ENCODE results near the gene ANKLE1. TPM values are rescaled to one million over a fixed set of nuclear protein-coding genes. Genes with fewer than 3 reads are reported as not detected.

Gene ANKLE1
- polyA plus RNA-seq, 1 of the 3 experiments (the other 2 are of a cell fraction): 2.6 TPM

- Histone ChIP-seq H3K79me2 (ENCODE audit: insufficient read depth) (peaks cover 57% of the 10 kb centered on the region), H3K9me2 (no peaks in the 10 kb centered on the region), H4K20me1 (ENCODE audit: insufficient read depth) (peaks cover 14% of the 10 kb centered on the region), H3K36me3 (replicated peaks in 1 of 2; ENCODE audit: control insufficient read depth in 1 of 2, insufficient read depth in 2 of 2, low read length in 1 of 2) (peaks cover 0 to 2% of the 10 kb centered on the region in 2 experiments), H3K4me1 (ENCODE audit: control insufficient read depth in 1 of 2, insufficient read depth in 2 of 2, low read depth in 1 of 2, low read length in 1 of 2) (peaks cover 18 to 30% of the 10 kb centered on the region in 2 experiments), H3K9me3 (no peaks in the 10 kb centered on the region), H3K9ac (no peak overlapping the region), H3K27me3 (ENCODE audit: insufficient read depth) (no peaks in the 10 kb centered on the region), H2AFZ (ENCODE audit: low read depth) (no peak overlapping the region), H3F3A (replicated peaks; ENCODE audit: insufficient read depth) (peaks cover 18% of the 10 kb centered on the region), H3K4me2 (no peak overlapping the region), H3K27ac (ENCODE audit: low read depth in 2 of 2, low read length in 1 of 2) (no peak overlapping the region; a peak in 1 of 4 replicates), H3K4me3 (ENCODE audit: low read depth in 2 of 2, low read length in 1 of 2) (no peak overlapping the region)
- WGBS (ENCODE audit: low lambda C conversion rate): 94% methylated on average over 8 of the region's 8 CpGs
- CTCF ChIA-PET: interaction anchor here (0.7 to 1.3 kb wide), 2 partner anchors 78 to 158 kb away, joined by 3 to 4 read pairs; no protein-coding TSS in a partner anchor
- TF ChIP-seq NFIC (IDR thresholded peaks at IDR 0.05; ENCODE audit: borderline replicate concordance) (no peak), POLR2AphosphoS5 (IDR thresholded peaks at IDR 0.05; ENCODE audit: low read depth, low read length) (no peak), JUND (IDR thresholded peaks at IDR 0.05) (no peak), PBX3 (IDR thresholded peaks at IDR 0.05) (no peak), RCOR1 (IDR thresholded peaks at IDR 0.05; ENCODE audit: low read length) (no peak), RFX5 (IDR thresholded peaks at IDR 0.05; ENCODE audit: low read length) (no peak), USF2 (IDR thresholded peaks at IDR 0.05; ENCODE audit: borderline replicate concordance, low read depth, low read length) (no peak), ELF1 (IDR thresholded peaks at IDR 0.05) (no peak), FOSL2 (IDR thresholded peaks at IDR 0.05; ENCODE audit: borderline replicate concordance, low read depth) (no peak), ZBTB33 (IDR thresholded peaks at IDR 0.05; ENCODE audit: borderline replicate concordance, low read depth) (no peak), EP300 (IDR thresholded peaks at IDR 0.05; ENCODE audit: borderline replicate concordance in 1 of 2, low read depth in 1 of 2, low read length in 1 of 2) (no peak), CTCF (IDR thresholded peaks at IDR 0.05) (no peak), TEAD4 (IDR thresholded peaks at IDR 0.05; ENCODE audit: borderline replicate concordance, insufficient read depth) (no peak), SMC3 (IDR thresholded peaks at IDR 0.05; ENCODE audit: low read depth, low read length) (no peak), GATA2 (CRISPR knock-in tag; IDR thresholded peaks at IDR 0.05) (no peak), SIN3A (IDR thresholded peaks at IDR 0.05; ENCODE audit: borderline replicate concordance, low read depth, low read length) (no peak)
- POLR2A ChIA-PET: interaction anchor here (0.6 kb wide), 1 partner anchor 17 kb away, joined by 3 read pairs; no protein-coding TSS in a partner anchor
- DNase-seq: no peak
These were observed 26.2 kb downstream of the ANKLE1 start for GRCh38 chr19:17307876-17308377.

Measured in SK-N-SH (cell line).